Hematopoietic multipotent progenitor cell treated with erythropoietin and hydrocortisone succinate and interleukin-3 and kit ligand, for 15 days (in vitro differentiated cells): Measurements from ENCODE around the gene PRR5L.

Experiments
- DNase-seq: peaks from one replicate; pipeline ENCODE4 v3.0.0-alpha.2; 2015; ENCODE audit warnings: low spot score

Gene PRR5L

DNA sequence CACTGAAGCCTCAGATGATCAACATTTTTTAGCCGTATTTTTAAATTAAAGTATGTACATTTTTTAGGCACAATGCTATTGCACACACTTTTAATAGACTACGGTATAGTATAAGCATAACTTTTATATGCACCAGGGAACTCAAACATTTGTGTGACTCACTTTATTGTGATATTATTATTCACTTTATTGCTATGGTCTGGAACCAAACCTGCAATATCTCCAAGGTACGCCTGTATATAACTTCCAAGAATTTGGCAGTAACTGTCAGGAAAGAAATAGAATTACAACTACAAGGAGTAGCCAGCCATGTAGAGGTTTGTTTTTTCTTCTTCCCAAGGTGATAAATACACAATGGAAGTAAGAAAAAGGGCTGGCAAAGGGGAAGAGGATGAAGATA, 62.3 kb downstream of the PRR5L start:
- no peak for DNase-seq

DNA sequence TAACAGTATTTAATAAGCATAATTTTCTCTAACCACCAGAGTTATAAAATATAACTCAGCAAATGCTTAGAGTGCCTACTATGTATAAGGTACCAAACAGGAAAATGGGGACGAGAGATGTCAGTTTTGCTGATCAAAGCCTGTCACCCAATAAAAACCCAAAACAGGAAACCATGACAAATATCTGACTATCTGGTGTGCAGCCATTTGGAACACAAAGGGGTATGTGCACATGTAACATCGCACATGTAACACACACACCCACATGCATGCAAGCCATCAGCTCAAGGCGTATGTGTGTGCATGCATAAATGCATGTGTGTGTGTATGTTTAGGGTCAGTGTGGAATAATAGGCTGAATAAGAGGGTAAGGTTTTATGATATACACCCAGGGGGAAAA, 64.2 kb downstream of the PRR5L start:
- no peak for DNase-seq

DNA sequence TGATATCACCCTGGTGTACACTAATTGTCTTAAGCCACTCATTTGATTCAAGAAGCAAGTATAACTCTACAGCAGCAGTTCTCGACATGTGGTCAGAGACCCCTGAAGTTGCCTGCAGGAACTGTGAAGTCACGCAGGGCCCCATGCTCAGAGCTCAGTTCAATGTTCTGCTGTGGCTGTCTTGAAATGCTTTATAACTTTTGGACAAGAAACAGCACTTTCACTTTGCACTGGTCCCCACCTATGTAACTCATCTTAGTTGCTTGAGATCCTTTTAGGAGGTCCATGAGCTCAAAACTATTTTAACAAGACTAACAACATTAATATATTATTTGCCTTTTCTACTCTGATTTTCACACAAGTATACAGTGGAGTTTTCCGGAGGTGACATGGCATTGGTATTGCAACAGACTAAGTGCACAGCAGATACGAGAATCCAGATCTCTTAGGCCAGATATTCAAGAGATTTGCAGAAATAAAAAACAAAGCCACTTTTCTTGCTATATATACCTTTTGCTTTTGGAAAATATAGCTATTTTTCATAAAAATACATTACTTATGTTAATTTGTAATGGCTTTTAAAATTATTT, 64.8 kb downstream of the PRR5L start:
- DNase-seq = no peak

DNA sequence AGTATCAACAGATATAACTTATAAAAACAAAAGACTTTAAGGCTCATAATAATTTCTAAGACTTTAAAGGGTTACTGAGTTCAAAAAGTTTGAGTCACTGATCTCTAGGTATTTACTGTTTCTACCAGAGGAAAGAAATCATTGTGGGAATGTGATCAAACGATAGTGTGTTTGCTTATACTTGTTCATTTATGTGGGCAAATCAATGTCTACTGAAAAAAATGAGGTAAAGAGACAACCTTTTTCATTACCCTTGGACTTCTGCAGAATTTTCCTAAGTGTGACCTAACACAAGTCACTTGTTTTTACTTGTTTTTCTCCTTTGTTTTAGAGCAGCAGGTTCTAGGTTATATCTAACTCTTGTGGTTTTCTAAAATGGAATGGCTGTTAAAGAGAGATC, 65.4 kb downstream of the PRR5L start:
- no peak for DNase-seq

DNA sequence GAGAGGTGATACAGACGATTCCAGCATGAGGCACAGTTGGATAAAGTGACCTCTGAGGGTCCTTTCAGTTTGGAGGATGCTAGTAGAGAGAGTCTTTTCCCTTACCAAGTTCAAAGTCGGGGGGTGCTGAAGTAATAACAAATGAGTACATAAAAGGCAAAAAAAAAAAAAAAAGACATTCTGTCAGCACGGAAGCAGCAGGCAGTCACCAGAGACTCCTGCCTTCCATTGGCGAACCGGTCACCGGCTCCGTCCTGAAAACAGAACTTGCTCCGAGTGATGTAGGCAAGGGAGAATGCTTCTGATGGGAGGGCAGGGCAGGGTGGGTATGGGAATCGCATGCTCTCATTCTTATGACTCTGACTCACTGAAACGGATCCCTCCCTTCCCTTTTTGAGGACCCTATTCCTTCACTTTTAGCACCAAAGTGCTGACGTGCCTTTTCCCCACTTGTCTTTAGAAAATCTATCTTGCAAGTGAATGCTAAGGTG, 65.9 kb downstream of the PRR5L start:
- no peak for DNase-seq

DNA sequence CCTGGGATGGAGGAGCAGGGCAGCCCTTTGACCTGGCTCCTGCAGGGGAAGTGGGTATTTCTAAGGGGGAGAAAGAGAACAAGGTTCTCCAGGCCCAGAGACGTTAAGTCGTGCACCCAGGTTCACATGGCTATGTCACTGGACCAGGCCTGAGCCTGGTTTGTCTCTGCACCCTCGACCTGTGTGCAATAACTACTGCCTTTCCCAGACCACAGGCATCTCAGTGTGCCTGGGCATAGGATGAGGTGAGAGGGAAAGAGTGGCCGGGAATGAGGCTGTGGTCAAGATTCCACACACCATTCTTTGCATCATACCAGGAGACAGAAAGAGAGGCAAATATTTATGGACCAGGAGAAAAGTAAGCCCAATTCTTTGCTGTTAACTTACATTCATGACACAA, 66.8 kb downstream of the PRR5L start:
- no peak for DNase-seq

DNA sequence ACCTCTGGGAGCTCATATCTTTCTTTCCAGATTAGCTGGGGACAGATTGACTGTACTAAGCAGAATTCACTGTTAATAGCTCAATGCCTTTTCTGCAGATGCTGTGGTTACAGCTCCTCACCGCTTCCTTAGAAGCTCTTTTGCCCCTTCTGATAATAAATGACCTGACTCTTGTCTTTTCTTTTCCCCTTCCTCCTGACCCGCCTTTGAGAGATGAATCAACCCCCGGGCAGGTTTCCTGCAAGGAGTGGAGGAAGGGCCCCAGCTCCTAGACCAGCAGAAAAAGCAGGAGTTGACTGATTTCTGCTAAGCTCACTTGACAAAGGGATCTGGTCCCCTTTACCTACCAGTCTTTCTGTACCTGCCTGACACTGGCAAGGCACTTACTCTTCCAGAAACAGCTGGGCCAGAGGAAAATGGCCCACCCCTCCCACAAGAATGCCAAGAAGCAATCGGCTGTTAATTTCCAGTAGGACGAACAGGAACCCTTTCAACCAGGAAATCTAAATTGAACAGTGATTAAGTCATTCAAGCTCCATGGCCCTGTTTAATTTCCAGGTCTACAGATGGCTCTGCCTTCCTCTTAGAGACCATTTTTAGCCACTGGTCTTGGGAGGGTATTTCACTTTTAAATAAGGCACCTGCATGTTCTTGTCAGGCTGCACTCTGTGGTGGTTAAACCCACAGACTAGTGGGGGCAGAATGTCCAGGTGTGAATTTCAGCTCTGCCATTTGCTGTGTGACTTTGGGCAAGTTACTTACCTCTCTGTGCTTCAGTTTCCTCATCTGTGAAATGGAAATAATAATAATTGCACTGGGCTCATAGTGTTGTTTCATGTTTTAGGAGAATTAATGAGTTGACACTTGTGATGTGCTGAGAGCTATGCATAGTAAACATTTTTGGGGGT, 67.5 kb downstream of the PRR5L start:
- DNase-seq = no peak

DNA sequence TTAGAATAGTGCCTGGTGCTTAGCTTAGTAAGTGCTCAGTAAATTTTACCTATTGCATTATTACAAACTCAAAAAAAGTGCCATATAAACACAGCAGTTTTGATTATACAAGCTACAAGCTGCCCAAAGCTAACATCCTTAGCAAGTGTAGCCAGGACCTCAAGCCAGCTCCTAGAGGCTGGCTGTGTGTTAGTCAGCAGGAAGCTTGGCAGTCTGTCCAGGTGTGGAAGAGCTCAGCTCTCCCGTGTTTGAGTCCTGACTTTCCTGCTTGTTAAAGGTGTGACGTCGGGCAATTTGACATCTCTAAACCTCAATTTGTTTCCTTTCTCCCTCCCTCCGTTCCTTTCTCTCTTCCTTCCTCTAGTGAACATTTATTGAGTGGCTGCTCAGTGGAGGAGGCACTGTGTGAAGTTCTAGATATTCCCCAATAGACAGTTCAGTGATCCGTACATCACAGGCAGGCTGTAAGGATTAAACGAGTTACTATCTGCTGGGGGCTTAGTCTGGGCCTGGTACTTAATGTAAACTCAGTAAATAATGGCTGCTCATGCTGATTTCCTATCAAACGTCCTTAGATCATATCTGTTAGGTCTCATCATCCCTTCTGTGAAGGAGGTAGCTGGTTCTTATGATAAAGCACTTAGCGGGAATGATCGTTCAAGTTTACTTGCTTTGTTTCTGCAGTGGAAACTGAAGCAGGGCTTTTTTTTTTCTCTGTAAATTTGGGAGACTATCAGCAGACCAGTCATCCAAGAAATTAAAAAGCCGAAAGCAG, 68.7 kb downstream of the PRR5L start:
- DNase-seq = no peak

DNA sequence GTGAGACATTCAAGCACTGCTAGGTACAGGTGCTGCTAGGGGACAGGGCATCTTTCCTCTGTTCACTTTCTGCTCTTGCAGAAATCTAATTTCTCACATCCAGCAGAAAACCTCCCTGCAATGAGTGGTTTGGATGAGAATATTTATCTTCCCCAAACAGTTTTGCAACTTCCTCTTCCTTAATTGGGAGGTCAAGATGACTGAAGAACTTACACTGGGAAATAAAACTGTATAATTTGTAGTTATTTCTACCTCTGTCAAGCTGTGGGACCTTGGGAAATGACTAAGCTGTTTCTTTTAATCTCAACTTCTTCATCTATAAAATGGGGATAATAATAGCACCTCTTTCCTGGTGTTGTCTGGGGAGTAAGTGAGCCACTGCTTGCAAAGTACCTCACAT, 69.8 kb downstream of the PRR5L start:
- no peak for DNase-seq

DNA sequence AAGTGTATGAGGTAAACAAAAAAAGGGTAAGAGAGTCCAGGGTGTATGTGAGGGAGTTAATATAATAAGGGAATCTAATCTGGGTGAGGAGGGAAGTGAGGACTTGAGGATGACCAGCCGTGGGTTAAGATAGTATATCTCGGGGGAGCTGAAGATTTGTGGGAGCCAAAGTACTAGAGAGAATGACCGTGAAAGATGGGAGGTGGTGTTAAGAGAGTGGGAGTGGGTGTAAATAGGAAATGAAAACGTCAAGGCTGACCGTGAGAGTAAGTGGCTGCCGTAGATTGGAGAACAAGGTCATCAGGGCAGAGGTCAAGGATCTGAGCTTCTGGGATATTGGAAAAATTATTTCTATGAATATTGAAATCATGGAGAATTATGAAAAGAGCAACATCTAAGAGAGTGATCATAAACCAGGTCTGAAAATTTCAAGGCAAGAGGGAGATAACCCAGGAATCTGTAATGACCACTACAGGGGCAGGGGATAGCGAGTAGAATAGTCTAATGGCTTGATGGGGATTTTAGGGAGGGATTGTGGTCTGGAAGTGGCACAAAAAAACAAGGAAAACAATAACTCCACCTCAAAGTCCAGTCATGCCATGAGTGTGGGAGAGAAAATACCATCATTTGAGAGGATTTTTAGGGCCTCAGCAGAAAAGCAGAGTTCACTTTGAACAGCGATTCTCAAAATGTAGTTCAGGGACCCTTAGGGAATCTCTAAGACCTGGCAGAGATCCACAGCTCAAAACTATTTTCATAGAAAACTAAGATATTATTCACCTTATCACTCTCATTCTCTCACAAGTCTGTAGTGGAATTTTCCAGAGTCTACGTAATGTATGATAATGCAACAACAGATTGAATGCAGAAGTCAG, 72.0 kb downstream of the PRR5L start:
- no peak for DNase-seq

DNA sequence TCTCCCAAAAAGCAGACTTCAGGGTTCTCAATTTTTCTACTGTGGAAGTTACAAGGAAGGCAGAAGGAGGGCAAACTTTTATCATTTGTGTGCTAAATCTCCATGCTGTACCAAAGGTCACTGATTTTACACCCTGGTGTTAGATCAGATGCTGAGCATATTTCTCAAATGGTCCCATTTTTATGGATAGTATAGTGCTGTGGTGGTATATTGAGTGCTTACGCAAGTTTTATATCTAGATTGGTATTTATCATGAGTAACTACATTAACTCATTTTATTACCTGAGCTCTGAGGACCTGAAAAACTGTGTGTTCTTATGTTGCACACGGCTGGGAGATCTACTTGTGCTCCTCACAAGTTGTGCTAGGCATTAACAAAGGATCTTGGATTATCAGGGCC, 75.1 kb downstream of the PRR5L start:
- no peak for DNase-seq

DNA sequence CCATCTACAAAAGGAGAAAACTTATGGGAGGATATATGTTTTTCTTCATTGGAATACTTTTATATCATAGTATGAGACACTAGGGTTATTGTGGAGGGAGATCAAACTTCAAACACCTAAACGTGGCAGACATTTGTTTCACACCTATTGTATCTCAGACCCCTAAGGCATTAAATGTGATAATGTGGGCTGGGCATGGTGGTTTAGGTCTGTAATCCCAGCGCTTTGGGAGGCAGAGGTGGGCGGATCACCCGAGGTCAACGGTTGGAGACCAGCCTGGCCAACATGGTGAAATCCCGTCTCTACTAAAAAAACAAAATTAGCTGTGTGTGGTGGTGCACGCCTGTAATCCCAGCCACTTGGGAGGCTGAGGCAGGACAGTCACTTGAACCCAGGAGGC, 75.5 kb downstream of the PRR5L start:
- no peak for DNase-seq

DNA sequence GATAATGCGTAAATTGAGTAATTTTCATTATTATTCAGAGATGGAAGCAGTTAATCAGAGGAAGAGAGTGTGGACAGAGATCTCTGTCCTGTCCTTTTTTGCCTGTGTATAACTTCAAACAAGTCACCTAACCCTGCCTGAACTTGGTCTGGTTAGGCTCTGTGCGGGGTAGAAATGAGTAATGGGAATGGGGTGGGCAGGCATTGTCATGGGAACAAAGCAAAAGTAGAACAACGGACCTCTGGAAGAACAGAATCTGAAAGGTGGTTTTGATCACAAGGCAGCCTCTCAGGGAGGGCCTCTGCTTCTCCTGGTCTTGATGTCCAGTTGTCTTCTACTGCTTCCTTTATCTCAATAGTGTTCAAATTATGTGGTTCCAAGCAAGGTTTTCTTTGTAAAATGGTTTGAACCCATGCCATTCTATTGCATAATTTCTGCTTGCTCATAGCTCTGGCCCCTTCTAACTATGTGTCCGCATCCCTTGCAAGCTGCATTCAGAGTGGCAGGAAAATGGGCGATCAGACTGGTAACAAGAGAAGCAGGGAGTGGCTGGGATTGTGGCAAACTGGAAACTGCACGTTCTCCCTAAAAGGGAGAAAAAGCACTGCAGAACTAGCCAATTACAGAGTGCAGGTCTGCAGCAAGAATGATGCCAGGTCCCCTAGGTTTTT, 76.1 kb downstream of the PRR5L start:
- no peak for DNase-seq

DNA sequence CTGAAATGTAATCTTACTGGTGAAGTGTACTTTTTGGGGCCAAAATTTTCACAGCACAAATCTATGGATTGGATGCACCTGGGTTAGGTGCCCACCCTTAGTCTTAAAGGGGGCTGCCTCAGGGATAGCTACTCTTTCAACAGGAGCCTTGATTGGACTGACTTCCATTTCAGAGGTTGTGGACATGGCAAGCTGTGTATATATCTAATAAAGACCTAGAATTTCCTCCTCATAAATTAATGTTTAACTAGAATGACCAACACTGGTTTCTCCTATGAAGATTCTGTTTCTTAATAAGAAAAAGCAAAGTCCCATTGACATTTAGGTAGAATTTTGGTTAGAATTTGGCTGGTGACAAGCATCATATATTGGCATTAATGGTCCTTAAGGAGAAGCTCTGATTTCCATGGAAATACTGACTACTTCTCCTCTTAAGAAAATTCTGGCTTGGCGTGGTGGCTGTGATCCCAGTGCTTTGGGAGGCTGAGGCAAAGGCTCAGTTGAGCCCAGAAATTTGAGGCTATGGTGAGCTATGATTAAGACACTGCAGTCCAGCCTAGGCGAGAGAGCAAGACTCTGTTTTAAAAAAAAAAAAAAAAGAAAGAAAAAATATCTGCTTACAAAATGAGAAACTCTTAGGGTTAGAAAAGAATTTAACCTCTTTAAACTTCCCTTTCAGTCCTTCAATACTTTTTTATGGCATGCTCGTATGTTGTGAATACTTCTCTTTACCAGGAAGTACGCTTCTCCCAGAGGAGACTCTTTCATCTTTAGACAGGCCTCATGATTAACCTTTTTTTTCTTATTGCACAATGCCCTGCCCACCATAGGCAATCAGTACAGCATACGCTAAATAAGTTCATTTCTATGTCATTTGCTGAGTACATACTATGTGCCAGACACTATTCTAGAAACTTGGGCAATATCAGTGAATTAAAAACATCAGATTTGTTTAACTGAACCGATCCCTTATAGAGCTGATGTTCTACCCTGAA, 77.2 kb downstream of the PRR5L start:
- no peak for DNase-seq

DNA sequence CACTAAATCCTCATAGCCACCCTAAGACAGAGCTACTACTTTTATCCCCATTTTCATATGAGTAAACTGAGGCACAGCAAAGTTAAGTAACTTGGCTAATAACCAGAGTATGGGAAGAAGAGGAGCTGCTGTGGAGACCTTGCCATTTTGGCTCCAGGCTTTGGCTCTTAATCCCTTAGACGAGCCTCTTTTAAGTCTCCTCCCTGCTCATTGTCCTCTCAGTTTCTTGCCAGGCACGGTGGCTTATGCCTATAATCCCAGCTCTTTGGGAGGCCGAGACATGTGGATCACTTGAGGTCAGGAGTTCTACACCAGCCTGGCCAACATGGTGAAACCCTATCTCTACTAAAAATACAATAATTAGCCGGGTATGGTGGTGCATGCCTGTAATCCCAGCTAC, 78.6 kb downstream of the PRR5L start:
- DNase-seq = no peak

DNA sequence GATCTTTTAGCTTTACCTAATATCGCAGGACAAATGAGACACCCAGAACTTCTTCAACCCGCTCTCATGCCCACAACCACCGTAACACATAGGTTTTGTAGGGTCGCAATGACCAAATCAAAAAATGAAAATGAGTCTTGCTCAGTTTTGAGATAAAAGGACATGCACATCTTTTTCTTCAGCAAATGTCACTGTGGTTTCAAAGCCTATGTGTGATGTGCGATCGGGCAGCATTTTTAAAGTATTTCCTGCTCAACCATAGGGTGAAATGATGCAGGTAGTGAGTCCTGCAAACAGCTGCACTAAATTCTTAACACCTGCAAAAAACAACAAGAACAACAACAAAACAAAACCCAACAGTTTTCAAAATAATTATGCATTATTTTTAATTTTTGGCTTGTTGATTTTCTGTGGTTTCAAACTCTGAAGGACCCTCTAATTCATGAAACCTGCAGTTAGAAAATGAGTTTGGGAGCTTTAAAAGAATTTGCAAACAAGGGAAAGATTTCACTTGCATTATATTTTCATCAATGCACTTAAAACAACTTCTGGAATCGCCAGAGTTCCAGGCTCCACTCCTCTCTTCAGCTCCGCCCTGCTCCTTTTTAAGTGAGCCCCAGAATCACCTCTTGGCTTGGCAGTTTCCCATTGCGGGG, 79.4 kb downstream of the PRR5L start:
- DNase-seq = no peak

DNA sequence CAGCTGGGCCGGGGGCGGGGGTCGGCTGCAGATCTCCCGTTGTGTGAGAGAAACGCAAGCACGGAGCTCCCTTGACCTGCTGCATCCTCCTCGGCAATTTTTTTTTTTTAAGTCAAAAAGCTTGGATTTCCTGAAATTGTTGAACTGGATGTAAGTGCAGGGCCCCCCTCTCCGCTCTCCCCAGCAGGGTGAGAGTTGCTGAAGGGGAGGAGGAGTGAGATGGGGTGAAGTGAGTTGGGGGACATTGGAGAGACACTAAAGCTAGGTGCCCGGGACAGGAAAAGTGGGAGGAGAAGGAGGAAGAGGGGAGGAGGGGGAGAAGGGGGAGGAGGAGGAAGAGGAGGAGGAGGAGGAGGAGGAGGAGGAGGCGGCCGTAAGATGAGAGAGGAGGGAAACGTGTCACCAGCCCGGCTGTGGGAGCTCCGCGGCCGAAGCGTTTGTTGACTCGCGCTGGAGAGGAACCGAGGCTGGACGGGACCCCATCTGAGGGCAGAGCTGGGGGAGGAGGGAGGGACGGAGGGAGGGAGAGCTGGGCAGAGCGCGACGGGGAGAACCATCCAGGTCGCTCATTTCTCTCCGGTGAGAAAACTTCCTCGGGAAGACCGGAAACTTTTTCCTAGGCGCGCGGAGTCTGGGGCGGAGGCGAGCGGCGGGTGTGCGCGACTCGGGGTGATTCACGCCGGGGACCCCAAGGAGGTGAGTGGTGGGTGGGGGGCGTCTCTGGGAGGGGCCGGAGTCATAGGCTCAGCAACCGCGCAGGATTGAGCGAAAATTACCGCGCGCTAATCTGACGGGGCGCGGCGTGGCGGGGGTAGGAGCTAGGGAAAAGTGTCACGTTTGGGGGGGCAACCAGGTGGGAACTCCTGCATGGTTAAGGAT, 80.2 kb downstream of the PRR5L start:
- DNase-seq = no peak
